ENCODE results near the gene STPG1.

DNA sequence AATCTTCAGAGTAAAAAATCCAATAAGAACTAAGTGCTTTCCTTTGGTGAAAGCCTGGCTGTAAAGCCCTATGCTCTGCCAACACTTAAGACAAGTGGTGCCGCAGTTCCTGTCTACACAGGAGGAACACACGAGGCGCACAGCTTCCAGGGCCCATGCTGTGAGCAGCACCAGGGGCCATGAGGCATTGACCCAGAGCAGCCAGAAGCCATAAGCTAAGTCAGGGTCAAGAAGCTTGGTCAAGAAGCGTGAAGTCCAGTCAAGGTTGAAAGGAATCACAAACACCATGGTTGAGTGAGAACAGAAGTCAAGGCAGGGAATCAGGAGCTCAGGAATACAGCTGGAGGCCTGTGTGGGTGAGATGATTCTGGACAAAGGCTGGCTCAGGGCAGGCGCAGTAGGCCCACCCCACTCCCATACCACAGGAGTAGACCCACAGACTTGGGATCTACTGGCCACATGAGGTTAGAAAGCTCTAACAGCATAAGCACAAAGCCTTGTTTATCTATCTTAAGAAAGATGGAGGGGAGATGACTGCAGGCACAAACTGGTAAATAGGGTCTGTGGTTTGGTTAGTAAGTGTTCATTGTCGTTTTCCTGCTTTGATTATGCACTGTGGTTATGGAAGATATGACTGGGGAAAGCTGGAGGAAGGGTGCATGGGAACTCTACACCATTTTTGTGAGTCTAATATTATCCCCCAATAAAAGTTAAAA lies 46.1 kb upstream of the STPG1 start:
- TF ChIP-seq POLR2A (IDR thresholded peaks at IDR 0.05; ENCODE audit: low read depth, low read length), result no peak
- no peak for TF ChIP-seq TAF1 (IDR thresholded peaks at IDR 0.05; ENCODE audit: borderline replicate concordance, low read depth, low read length)
